DOHH2 (cell line): ENCODE measurements around the gene TEX36.
"Not testable (repeated sequence)": the region's sequence is repeated elsewhere in the genome, so short reads cannot be mapped to it uniquely, and the experiment has no call there.

ENCODE experiments used
- H3F3A ChIP-seq: fragments of 200-600 bp; sonication (generic), shearing (Covaris generic); 2 replicates; pipeline ENCODE4 v1.6.0; 2016; ENCODE audit warnings: antibody characterized with exemption, mild to moderate bottlenecking; ENCODE audit not compliant: control insufficient read depth, insufficient read depth
- H3K27ac ChIP-seq: fragments of 200-600 bp; sonication (generic); 2 replicates; pipeline ENCODE4 v1.5.1; 2014; ENCODE audit warnings: low read depth, mild to moderate bottlenecking, low read length, moderate library complexity
- H3K27me3 ChIP-seq: fragments of 200-600 bp; sonication (generic); 2 replicates; pipeline ENCODE4 v1.6.1; 2014; ENCODE audit warnings: mild to moderate bottlenecking, low read length, mixed read lengths; ENCODE audit not compliant: control insufficient read depth
- H3K36me3 ChIP-seq: fragments of 200-600 bp; sonication (generic); 2 replicates; pipeline ENCODE4 v1.6.1; 2014; ENCODE audit warnings: mild to moderate bottlenecking, low read length, moderate library complexity, mixed read lengths; ENCODE audit not compliant: control insufficient read depth
- H3K4me1 ChIP-seq: fragments of 200-600 bp; sonication (generic); 2 replicates; pipeline ENCODE4 v1.6.1; 2014; ENCODE audit warnings: mild to moderate bottlenecking, low read length, mixed read lengths; ENCODE audit not compliant: control insufficient read depth
- H3K4me2 ChIP-seq: fragments of 200-600 bp; sonication (generic); 2 replicates; pipeline ENCODE4 v1.6.0; 2014; ENCODE audit warnings: mild to moderate bottlenecking, low read length, moderate library complexity
- H3K4me3 ChIP-seq: fragments of 200-600 bp; sonication (generic); 2 replicates; pipeline ENCODE4 v1.5.1; 2014; ENCODE audit warnings: mild to moderate bottlenecking, low read length, mixed read lengths
- H3K79me2 ChIP-seq: fragments of 200-600 bp; sonication (generic); 2 replicates; pipeline ENCODE4 v1.6.1; 2014; ENCODE audit warnings: mild to moderate bottlenecking, low read length, mixed read lengths; ENCODE audit not compliant: control insufficient read depth
- H3K9me2 ChIP-seq: fragments of 200-600 bp; sonication (generic); replicated peaks from 2 replicates; pipeline ENCODE4 v1.6.1; 2014; ENCODE audit warnings: mild to moderate bottlenecking, low read length, mixed read lengths; ENCODE audit not compliant: control insufficient read depth
- H3K9me3 ChIP-seq: fragments of 200-600 bp; sonication (generic); 2 replicates; pipeline ENCODE4 v1.6.1; 2014; ENCODE audit warnings: antibody characterized with exemption, low read length, mixed read lengths; ENCODE audit not compliant: control insufficient read depth, insufficient read depth
- H4K20me1 ChIP-seq: fragments of 200-600 bp; sonication (generic); 2 replicates; pipeline ENCODE4 v1.6.0; 2014; ENCODE audit warnings: low read depth, mild to moderate bottlenecking, antibody characterized with exemption, low read length, moderate library complexity; ENCODE audit not compliant: control insufficient read depth, insufficient read depth
- EZH2phosphoT487 ChIP-seq: fragments of 200-600 bp; sonication (generic); IDR thresholded peaks from 2 replicates; pipeline ENCODE4 v1.6.1; 2017; ENCODE audit warnings: borderline replicate concordance, mild to moderate bottlenecking, antibody characterized with exemption, low read length, moderate library complexity, mixed read lengths
- TF ChIP-seq, protein P1 (sequence below): fragments of 200-600 bp; sonication (generic); IDR thresholded peaks from one replicate; pipeline ENCODE4 v1.5.1; 2014; ENCODE audit warnings: antibody characterized with exemption, mild to moderate bottlenecking, low read depth, low read length; ENCODE audit not compliant: poor library complexity, severe bottlenecking

TEX36 gene

DNA sequence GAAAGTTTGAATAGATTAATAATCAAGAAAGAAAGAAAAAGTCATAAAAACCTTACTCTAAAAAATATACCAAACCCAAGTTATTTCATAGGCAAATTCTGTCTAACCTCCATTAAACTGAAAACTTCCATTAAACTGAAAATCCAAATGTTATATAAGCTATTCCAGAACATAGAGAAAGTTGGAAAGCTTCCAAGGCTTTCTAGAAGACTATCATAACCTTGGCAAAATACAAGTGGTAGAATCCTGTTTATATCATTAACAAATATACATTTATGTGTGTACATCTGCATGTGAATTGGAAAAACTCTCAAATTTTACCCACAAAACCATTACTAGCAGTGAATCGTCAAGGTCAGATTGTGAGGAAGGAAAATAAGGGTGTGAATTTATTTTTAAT, 23.9 kb downstream of the TEX36 start:
- TF ChIP-seq, protein P1, sequence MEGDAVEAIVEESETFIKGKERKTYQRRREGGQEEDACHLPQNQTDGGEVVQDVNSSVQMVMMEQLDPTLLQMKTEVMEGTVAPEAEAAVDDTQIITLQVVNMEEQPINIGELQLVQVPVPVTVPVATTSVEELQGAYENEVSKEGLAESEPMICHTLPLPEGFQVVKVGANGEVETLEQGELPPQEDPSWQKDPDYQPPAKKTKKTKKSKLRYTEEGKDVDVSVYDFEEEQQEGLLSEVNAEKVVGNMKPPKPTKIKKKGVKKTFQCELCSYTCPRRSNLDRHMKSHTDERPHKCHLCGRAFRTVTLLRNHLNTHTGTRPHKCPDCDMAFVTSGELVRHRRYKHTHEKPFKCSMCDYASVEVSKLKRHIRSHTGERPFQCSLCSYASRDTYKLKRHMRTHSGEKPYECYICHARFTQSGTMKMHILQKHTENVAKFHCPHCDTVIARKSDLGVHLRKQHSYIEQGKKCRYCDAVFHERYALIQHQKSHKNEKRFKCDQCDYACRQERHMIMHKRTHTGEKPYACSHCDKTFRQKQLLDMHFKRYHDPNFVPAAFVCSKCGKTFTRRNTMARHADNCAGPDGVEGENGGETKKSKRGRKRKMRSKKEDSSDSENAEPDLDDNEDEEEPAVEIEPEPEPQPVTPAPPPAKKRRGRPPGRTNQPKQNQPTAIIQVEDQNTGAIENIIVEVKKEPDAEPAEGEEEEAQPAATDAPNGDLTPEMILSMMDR = no peak
- no peak for TF ChIP-seq EZH2phosphoT487
- H3K79me2 ChIP-seq = no peaks in the 10 kb centered on the region

DNA sequence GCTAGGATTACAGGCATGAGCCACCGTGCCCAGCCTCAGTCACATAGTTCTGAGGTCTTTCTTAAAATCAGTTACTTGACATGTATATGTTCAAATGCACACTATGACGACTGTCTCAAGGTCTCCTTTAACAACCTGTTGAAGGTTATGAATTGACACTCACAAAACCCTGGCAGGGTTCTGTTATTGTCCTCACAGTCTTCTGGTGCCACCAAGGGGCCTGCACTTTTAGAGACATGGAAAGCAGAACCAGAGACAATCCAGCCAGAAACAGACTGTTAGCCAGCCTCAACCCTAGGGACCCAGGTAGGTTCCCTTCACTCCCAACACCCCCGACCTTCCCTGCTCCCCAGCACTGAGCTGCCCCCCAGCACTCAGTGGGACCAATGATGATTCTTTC, 26.4 kb downstream of the TEX36 start:
- H3K4me1 ChIP-seq = no peaks in the 10 kb centered on the region
- H3K9me3 ChIP-seq = no peaks in the 10 kb centered on the region
- no peak overlapping the region for H3K27ac ChIP-seq
- no peaks in the 10 kb centered on the region for H3K36me3 ChIP-seq
- no peaks in the 10 kb centered on the region for H3F3A ChIP-seq
- no peaks in the 10 kb centered on the region for H3K27me3 ChIP-seq
- no peak overlapping the region for H3K4me3 ChIP-seq
- H3K4me2 ChIP-seq = no peak overlapping the region
- TF ChIP-seq, protein P1 = no peak
- no peak for TF ChIP-seq EZH2phosphoT487
- no peaks in the 10 kb centered on the region for H4K20me1 ChIP-seq
- no peaks in the 10 kb centered on the region for H3K79me2 ChIP-seq
- no peaks in the 10 kb centered on the region for H3K9me2 ChIP-seq

More for the DNA sequence above, 23.9 kb downstream of the TEX36 start:
- Histone ChIP-seq H3K9me2 (no peaks in the 10 kb centered on the region), H3K27me3 (no peaks in the 10 kb centered on the region), H3K4me3 (no peak overlapping the region), H4K20me1 (no peaks in the 10 kb centered on the region), H3F3A (no peaks in the 10 kb centered on the region), H3K9me3 (no peaks in the 10 kb centered on the region), H3K4me2 (no peak overlapping the region), H3K4me1 (no peaks in the 10 kb centered on the region), H3K36me3 (no peaks in the 10 kb centered on the region), H3K27ac (no peak overlapping the region)

DNA sequence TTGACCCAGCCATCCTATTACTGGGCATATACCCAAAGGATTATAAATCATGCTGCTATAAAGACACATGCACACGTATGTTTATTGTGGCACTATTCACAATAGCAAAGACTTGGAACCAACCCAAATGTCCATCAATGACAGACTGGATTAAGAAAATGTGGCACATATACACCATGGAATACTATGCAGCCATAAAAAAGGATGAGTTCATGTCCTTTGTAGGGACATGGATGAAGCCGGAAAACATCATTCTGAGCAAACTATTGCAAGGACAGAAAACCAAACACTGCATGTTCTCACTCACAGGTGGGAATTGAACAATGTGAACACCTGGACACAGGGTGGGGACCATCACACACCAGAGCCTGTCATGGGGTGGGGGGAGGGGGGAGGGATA, 29.9 kb downstream of the TEX36 start:
- H4K20me1 ChIP-seq, H3K36me3 ChIP-seq, H3K4me2 ChIP-seq, H3K9me3 ChIP-seq, H3K9me2 ChIP-seq, H3F3A ChIP-seq, H3K4me1 ChIP-seq, H3K4me3 ChIP-seq, H3K27me3 ChIP-seq, H3K27ac ChIP-seq, H3K79me2 ChIP-seq: not testable (repeated sequence)

DNA sequence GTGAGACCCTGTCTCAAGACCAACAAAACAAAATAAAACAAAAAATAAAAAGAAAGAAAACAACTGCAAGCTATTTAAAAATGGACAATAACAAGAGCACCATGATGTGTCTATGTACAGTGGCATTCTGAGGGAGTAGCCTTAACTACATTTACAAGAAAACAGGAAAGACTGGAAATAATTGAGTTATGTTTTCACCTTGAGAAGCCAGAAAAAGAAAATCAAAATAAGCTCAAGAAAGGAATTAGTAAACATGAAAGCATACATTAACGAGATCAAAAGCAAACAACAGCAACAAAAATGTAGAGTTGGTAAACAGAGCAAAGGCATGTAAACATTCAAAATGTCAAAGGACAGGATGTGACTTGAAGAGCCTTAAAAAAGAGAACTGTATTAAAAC, 36.7 kb downstream of the TEX36 start:
- Histone ChIP-seq H3K9me3 (no peaks in the 10 kb centered on the region), H3K4me3 (no peak overlapping the region), H3K36me3 (no peaks in the 10 kb centered on the region), H3K27me3 (no peaks in the 10 kb centered on the region), H4K20me1 (no peaks in the 10 kb centered on the region), H3K27ac (no peak overlapping the region), H3K79me2 (no peaks in the 10 kb centered on the region), H3K4me1 (no peaks in the 10 kb centered on the region), H3K4me2 (no peak overlapping the region), H3F3A (no peaks in the 10 kb centered on the region), H3K9me2 (no peaks in the 10 kb centered on the region)
- TF ChIP-seq, protein P1 = no peak
- no peak for TF ChIP-seq EZH2phosphoT487
